BLaER1 (cell line): ENCODE measurements around the gene VPS41.

ENCODE experiments used
- H3K27ac ChIP-seq: shearing (Covaris generic); formaldehyde crosslinking; 2 replicates; pipeline ENCODE4 v1.8.1; 2022
- H3K27me3 ChIP-seq: shearing (Covaris generic); formaldehyde crosslinking; 2 replicates; pipeline ENCODE4 v1.8.1; 2022
- H3K36me3 ChIP-seq: shearing (Covaris generic); formaldehyde crosslinking; 2 replicates; pipeline ENCODE4 v1.8.1; 2022
- H3K4me1 ChIP-seq: shearing (Covaris generic); formaldehyde crosslinking; 2 replicates; pipeline ENCODE4 v1.8.1; 2022
- H3K4me2 ChIP-seq: shearing (Covaris generic); formaldehyde crosslinking; 2 replicates; pipeline ENCODE4 v1.8.1; 2022
- H3K4me3 ChIP-seq: shearing (Covaris generic); formaldehyde crosslinking; 2 replicates; pipeline ENCODE4 v1.8.1; 2022
- H3K9ac ChIP-seq: shearing (Covaris generic); formaldehyde crosslinking; 2 replicates; pipeline ENCODE4 v1.8.1; 2022
- H3K9me3 ChIP-seq: shearing (Covaris generic); formaldehyde crosslinking; 2 replicates; pipeline ENCODE4 v1.8.1; 2022
- H4K20me1 ChIP-seq: shearing (Covaris generic); formaldehyde crosslinking; 2 replicates; pipeline ENCODE4 v1.8.1; 2022
- Cebpa-rat ChIP-seq: shearing (Covaris generic); IDR thresholded peaks from 2 replicates; pipeline ENCODE4 v1.8.1; 2022

VPS41 gene

DNA sequence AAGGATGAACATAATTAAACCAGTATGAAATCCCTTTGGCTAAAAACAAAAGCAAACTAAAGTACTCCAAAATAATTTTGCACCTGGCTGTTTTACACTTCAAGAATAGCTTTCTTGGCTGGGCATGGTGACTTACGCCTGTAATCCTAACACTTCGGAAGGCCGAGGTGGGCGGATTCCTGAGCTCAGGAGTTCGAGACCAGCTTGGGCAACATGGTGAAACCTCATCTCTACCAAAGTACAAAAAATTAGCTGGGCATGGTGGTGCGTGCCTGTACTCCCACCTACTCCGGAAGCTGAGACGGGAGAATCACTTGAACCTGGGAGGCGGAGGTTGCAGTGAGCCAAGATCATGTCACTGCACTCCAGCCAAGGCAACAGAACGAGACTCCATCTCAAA, 185.7 kb downstream of the VPS41 start:
- TF ChIP-seq Cebpa-rat, result no peak
- Histone ChIP-seq H3K4me2 (no peak overlapping the region), H3K4me1 (no peaks in the 10 kb centered on the region), H3K9me3 (no peaks in the 10 kb centered on the region), H3K36me3 (peaks cover 47% of the 10 kb centered on the region), H3K9ac (no peak overlapping the region), H3K27me3 (no peaks in the 10 kb centered on the region), H4K20me1 (no peaks in the 10 kb centered on the region), H3K4me3 (no peak overlapping the region), H3K27ac (no peak overlapping the region)

DNA sequence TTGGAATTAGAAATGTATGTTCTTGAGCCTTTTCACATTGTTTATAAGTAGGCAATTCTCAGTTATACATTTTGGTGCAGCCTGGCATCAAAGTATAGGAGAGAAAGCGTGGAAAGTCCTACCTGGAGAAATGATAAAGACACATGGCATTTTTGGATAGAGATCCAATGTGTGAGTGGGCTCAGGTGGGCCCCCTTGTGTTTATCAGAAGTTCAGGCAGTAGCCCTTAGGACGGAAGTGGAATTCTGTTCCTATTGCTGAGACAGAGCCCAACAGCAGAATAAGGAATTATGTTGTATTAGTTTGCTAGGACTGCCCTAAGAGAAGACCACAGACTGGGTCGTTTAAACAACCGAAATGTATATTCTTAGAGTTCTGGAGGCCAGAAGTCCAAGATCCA, 192.6 kb downstream of the VPS41 start:
- Histone ChIP-seq H3K9me3 (0 out of 2 replicates have a peak, but pooled peaks cover 5% of the 10 kb centered on the region), H3K27me3 (no peaks in the 10 kb centered on the region), H3K4me2 (no peak overlapping the region), H3K27ac (no peak overlapping the region), H3K4me1 (no peaks in the 10 kb centered on the region), H3K4me3 (no peak overlapping the region), H3K36me3 (peaks cover 5% of the 10 kb centered on the region), H4K20me1 (no peaks in the 10 kb centered on the region), H3K9ac (no peak overlapping the region)
- TF ChIP-seq Cebpa-rat, result no peak

DNA sequence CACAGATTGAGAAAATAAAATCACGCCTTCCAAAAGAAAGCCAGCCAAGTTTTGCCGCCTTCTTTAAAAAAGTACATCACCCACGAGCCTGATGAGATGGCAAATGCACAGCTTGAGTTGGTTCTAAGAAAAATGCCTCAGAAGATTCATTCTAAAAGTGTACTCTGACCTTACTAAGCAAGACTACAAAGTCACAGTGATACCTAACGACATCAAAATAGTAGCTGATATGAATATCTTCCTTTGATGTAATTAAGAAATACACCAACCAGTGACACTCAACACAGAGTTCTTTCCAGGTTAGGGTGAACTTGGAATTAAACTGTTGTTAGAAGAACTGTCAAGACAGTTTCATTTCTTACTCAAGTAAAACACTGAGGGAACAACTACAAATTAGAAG, 199.9 kb downstream of the VPS41 start:
- no peak overlapping the region for H3K9ac ChIP-seq
- H3K4me2 ChIP-seq, result no peak overlapping the region
- TF ChIP-seq Cebpa-rat, result no peak
- H3K4me3 ChIP-seq, result no peak overlapping the region
- no peaks in the 10 kb centered on the region for H4K20me1 ChIP-seq
- no peaks in the 10 kb centered on the region for H3K9me3 ChIP-seq
- H3K36me3 ChIP-seq, result no peaks in the 10 kb centered on the region
- no peak overlapping the region for H3K27ac ChIP-seq
- no peaks in the 10 kb centered on the region for H3K4me1 ChIP-seq
- H3K27me3 ChIP-seq, result no peaks in the 10 kb centered on the region

DNA sequence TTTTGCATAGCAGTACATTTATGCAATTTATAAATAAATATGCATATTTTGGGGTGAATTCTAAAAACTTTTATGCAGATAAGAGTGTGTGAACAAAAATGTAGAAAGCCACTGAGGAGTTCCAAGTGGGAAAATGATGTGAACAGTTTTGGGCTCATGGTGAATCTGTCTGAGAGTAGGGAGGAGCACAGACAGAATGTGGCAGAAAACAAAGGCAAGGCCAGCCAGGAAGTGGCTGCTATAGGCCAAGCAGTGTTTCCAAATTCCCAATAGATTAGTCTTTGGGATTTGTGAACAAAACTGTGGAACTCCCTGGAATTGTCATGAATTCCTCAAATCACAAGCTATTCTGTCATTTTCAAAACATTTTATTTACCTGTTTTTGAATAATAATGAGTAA, 204.2 kb downstream of the VPS41 start:
- Histone ChIP-seq H4K20me1 (no peaks in the 10 kb centered on the region), H3K27me3 (no peaks in the 10 kb centered on the region), H3K4me1 (no peaks in the 10 kb centered on the region), H3K36me3 (no peaks in the 10 kb centered on the region), H3K9ac (no peak overlapping the region), H3K9me3 (no peaks in the 10 kb centered on the region), H3K27ac (no peak overlapping the region), H3K4me3 (no peak overlapping the region), H3K4me2 (no peak overlapping the region)
- no peak for TF ChIP-seq Cebpa-rat

DNA sequence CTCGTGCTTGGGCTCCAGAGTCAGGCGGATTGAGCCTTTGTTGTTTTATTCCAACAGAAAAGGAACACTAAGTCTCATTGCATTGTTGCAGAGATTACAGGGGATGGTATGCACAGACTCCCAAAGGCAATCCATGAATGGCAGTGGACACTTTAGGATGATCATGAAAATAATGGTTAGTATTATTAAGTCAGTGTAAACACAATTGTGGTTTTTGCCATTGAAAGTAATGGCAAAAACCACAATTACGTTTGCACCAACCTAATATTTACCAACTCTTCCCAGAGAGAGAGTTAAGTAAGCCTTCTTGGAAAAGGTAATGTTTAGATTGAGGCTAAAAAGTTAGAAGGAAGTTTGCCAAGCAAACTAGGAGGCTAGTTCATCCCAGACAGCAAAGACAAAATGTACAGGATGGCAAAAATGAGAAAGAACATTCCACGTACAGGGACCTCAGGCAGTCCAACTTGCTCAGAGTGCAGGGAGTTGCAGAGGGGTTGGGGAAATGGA, 204.9 kb downstream of the VPS41 start:
- Histone ChIP-seq H3K27ac (no peak overlapping the region), H3K9ac (no peak overlapping the region), H3K4me2 (no peak overlapping the region), H4K20me1 (no peaks in the 10 kb centered on the region), H3K27me3 (no peaks in the 10 kb centered on the region), H3K4me3 (no peak overlapping the region), H3K4me1 (no peaks in the 10 kb centered on the region), H3K36me3 (no peaks in the 10 kb centered on the region), H3K9me3 (no peaks in the 10 kb centered on the region)
- TF ChIP-seq Cebpa-rat, result no peak

DNA sequence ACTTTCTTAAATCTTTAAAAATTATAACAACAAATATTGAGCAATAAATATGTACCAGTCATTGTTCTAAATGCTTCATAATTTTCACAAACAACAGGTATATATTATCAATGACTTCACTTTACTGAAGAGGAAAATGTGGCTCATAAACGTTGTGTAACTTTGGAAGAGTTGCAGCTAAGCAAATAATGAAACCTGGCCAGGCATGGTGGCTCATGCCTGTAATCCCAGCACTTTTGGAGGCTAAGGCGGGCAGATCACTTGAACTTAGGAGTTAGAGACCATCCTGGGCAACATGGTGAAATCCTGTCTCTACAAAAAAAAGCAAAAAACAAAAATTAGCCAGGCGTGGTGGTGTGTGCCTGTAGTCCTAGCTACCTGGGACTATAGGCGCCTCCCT, 205.9 kb downstream of the VPS41 start:
- Histone ChIP-seq H3K4me2 (no peak overlapping the region), H3K9ac (no peak overlapping the region), H3K4me3 (no peak overlapping the region), H4K20me1 (no peaks in the 10 kb centered on the region), H3K36me3 (no peaks in the 10 kb centered on the region), H3K27me3 (no peaks in the 10 kb centered on the region), H3K9me3 (no peaks in the 10 kb centered on the region), H3K27ac (no peak overlapping the region), H3K4me1 (no peaks in the 10 kb centered on the region)
- TF ChIP-seq Cebpa-rat, result no peak

DNA sequence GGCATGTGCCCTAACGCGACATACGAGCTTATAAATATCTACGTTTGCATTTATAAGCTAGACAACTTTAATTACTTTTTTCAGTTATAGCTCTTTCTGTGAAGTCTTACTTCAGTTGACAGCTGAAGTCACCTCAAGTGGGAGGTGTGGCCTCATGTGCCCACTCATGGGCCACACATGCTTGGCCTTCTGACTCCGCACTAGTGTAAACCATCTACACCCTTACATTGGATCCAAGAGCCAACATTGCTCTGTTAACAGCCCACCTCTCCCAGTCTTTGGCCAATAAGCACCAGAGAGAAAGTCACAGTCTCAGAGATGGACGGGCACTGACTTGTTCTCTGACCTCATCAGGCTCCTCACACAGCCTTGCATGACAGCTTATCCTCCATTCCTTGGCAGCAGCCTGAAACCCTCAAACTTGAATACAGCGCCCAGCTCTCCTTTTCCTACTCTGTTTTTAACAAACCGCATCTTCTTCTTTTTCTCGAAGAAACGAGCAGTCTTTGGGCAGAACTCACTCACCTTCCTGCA, 206.9 kb downstream of the VPS41 start:
- H4K20me1 ChIP-seq, result no peaks in the 10 kb centered on the region
- no peak overlapping the region for H3K4me2 ChIP-seq
- H3K4me3 ChIP-seq, result no peak overlapping the region
- no peaks in the 10 kb centered on the region for H3K27me3 ChIP-seq
- no peaks in the 10 kb centered on the region for H3K9me3 ChIP-seq
- no peaks in the 10 kb centered on the region for H3K4me1 ChIP-seq
- H3K36me3 ChIP-seq, result no peaks in the 10 kb centered on the region
- no peak for TF ChIP-seq Cebpa-rat
- no peak overlapping the region for H3K9ac ChIP-seq
- no peak overlapping the region for H3K27ac ChIP-seq

DNA sequence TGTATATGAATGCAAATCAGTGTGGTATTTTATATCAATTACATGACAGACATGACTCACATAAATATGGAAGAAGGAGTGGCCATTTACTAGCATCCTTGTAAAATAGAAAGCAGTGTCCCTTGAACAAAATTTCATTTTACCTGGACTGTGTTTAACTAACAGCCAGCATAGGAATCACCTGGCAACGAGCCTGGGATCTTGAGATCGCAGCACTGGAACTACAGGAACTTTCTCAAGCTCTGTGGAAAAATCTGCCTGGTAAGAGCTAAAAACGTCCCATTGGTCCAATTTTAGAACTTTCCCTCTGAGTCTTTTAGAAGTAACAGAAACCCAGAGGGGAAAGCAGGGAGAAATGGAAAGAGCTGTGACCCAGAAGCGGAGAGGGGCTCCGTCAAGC, 208.9 kb downstream of the VPS41 start:
- TF ChIP-seq Cebpa-rat, result no peak
- Histone ChIP-seq H3K4me3 (no peak overlapping the region), H4K20me1 (no peaks in the 10 kb centered on the region), H3K36me3 (no peaks in the 10 kb centered on the region), H3K27ac (no peak overlapping the region), H3K27me3 (no peaks in the 10 kb centered on the region), H3K9ac (no peak overlapping the region), H3K9me3 (peaks cover under 1% of the 10 kb centered on the region; the same call in 1 of the 2 replicates), H3K4me2 (no peak overlapping the region), H3K4me1 (no peaks in the 10 kb centered on the region)

DNA sequence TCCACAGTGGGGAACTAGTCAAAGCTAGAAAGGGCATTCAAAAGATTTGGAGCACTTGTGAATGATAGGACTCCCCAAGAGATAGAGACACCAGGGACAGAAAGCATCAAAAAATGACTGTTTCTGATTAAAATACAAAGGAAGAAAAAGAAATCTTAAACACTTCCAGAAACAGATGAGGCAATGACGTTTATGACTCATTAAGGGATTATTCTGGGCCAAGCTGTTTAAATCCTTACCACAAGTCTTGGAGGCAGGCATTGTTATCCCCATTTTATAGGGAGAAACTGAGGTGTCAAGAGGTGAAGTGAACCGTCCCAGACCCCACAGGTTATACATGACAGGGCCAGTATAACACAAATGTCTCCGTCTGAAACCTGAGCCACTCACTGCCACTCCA, 209.5 kb downstream of the VPS41 start:
- no peaks in the 10 kb centered on the region for H3K4me1 ChIP-seq
- H3K27ac ChIP-seq, result no peak overlapping the region
- H3K4me3 ChIP-seq, result no peak overlapping the region
- no peak for TF ChIP-seq Cebpa-rat
- H3K9ac ChIP-seq, result no peak overlapping the region
- peaks cover 4% of the 10 kb centered on the region; the same call in 1 of the 2 replicates for H3K9me3 ChIP-seq
- H4K20me1 ChIP-seq, result no peaks in the 10 kb centered on the region
- H3K36me3 ChIP-seq, result no peaks in the 10 kb centered on the region
- H3K27me3 ChIP-seq, result no peaks in the 10 kb centered on the region
- no peak overlapping the region for H3K4me2 ChIP-seq

DNA sequence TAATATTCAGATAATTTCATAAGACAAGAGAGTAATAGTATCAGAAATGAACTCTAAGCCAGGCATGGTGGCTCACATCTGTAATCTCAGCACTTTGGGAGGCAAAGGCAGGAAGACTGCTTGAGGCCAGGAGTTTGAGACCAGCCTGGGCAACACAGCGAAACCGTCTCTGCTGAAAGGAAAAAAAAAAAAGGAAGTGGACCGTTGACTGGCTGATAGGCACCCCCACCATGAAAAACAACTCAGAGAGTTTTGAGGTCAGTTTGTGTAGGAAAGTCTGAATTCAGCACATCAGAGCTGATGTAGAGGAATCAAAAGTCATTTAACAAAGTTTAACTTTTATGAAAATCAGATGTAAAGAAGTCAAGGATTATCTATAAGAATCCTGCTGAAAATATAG, 214.7 kb downstream of the VPS41 start:
- no peak overlapping the region for H3K4me3 ChIP-seq
- no peak overlapping the region for H3K9ac ChIP-seq
- H3K9me3 ChIP-seq, result peaks cover 4% of the 10 kb centered on the region; the same call in 1 of the 2 replicates
- TF ChIP-seq Cebpa-rat, result no peak
- H3K27me3 ChIP-seq, result no peaks in the 10 kb centered on the region
- no peaks in the 10 kb centered on the region for H3K4me1 ChIP-seq
- H3K36me3 ChIP-seq, result no peaks in the 10 kb centered on the region
- no peaks in the 10 kb centered on the region for H4K20me1 ChIP-seq
- H3K27ac ChIP-seq, result no peak overlapping the region
- no peak overlapping the region for H3K4me2 ChIP-seq

DNA sequence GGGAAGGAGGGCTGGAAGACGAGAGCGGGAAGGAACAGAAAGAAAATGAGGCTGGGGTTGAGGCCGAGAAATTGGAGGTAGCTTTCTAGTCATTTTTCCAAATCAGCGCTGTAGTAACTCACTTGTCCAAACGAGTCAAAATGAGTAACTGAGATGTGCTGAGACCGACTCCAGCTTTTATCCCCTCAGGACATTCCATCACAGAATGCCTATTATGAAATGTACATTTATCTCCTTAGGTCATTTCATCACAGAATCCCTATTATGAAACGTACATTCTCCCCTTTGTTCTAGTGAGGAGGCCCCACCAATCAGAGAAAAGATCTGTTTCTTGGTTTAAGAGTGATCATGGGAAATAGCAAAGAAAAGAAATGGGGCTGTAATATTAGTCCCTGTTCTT, 222.1 kb downstream of the VPS41 start:
- Histone ChIP-seq H3K4me2 (no peak overlapping the region), H3K4me1 (no peaks in the 10 kb centered on the region), H3K4me3 (no peak overlapping the region), H3K9me3 (no peaks in the 10 kb centered on the region), H3K27me3 (no peaks in the 10 kb centered on the region), H4K20me1 (no peaks in the 10 kb centered on the region), H3K27ac (no peak overlapping the region), H3K36me3 (no peaks in the 10 kb centered on the region), H3K9ac (no peak overlapping the region)
- no peak for TF ChIP-seq Cebpa-rat
